HG03354 (cell line): Measurements from ENCODE around the gene PBX1.

Experiments used
- ATAC-seq: cut with Tn5 transposase; IDR thresholded peaks from one replicate; pipeline ENCODE4 v1.9.1; 2021; ENCODE audit warnings: mild to moderate bottlenecking; ENCODE audit not compliant: unreplicated experiment, poor library complexity, severe bottlenecking

Gene PBX1

DNA sequence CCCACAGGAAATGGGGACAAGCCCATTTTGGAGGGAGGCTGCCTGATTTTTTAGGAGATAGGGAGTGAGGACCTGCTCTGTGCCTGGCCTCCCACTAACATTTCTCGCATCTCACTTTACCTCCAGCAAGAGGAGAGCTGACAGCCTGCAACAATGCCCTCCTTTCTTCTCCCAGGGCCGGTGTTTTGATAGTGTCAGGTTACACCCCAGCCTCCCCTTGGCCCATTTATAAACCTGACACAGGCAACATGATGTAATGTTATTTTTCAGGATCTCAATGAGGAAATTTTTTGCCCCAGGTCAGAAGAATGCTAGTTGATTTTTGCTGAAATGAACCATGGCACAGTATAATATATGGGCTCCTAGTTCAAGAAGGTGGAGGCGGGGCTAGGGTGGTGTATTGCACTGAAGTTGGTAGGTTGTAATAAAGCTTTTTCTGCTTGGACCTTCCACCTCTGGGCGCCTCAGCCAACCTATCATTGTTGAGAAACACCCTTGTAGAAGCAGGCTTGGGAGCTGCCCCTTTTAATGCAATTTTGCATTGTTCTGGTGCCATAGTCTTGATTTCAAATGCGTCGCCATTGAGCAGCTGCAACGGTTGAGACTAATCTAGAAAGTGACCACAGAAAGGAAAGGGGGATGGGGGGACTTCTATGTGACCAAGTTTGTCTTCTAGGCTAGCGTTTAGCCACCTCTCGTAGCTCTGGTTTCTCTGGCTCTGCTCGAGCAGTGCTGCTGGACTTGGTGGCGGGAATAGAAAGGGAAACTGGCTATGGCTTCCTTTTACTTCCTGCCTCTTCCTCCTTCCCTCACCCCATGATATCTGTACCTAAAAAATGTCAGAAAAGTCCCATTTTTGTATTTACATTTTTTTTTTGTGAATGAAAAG is 53.0 kb downstream of the PBX1 start:
- no peak for ATAC-seq

DNA sequence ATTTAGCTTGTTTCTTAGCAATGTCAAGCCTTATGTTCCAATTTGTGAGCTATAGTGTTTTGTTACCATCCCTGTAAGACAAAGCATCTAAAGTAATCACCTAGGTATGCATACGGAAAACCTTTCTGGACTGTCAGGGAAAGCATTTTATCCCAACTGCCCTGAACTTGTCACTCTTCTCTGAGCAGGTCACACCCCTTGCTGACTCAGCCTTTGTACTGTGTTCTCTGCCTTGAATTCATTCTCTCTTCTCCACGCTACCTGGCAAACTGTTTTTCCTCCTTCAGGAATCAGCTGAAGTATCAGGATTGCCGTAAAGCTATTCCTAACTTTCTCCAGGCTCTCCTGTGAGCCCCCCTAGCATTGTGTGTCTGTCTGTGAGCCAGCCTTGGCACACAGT is 54.2 kb downstream of the PBX1 start:
- ATAC-seq = no peak

DNA sequence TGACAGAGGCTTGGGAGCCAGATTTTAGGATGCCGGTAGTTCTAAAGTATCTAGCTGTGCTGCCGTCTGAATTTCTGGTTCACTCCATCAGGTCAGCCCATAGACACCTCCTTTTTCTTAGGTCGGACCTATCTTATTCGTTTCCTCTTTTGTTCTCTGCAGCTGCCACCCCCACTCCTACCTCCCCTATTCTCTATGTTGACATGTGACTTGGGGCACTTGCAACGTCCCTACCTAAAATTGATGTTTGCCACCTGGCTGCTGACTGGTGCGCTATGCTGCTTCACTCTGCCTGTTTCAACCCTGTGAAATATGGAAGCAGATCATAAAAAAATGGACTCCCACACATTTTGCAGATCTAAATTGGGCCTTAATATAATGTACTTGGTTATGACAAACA is 55.3 kb downstream of the PBX1 start:
- no peak for ATAC-seq

DNA sequence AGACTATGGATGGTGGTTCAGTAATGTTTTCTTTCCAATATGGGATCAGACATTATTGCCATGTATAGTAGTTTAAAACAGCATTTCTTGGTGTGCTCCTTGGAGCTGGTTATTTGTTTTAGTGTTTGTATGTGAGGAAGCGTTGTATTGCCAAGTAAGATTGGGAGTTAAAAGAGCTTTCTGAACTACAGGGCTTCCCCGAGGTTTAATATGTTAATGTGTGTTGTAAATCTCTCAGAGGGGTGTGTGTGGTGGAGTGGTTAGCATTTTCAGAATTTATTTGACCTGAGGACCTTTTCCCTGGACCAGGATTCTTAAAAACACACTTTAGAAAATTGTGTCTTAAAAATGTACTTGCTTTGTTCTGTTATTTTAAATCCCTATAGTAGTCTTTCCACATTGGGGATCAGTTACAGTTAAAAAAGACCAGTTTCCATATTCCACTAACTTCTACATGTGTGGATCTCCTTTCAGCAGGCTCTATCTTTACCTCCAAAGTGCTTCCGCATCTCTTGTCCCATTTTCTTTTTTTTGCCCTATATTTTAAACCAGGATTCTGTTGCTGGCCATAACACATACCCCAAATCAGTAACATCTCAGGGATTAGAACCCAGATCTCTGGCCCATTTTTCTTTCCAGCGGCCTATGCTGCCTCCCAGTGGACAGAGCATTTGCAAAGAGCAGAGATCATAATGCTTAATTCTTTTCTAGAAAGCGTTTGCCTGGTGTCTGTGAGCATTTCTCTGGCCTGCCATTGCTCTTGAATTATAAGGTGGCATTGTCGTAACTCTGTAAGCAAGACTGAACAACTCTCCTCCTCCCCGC is 58.6 kb downstream of the PBX1 start:
- ATAC-seq = no peak

DNA sequence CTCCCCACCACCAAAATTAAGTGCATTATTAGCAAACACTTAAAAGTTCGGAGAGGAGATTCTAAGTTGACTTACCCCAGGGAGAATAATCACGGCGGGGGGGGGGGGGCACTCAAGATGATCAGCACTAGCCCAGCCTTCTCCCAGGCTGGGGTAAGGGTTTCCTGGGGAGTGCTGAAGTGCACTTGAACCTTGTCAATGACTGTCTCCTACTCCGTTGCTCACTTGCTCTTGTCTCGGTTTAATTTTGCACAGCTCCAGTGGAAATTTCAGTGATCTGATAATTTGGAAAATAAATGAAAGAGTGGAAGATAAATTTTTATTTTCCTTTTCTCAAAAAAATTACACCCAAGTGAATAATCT is 59.2 kb downstream of the PBX1 start:
- ATAC-seq = no peak

DNA sequence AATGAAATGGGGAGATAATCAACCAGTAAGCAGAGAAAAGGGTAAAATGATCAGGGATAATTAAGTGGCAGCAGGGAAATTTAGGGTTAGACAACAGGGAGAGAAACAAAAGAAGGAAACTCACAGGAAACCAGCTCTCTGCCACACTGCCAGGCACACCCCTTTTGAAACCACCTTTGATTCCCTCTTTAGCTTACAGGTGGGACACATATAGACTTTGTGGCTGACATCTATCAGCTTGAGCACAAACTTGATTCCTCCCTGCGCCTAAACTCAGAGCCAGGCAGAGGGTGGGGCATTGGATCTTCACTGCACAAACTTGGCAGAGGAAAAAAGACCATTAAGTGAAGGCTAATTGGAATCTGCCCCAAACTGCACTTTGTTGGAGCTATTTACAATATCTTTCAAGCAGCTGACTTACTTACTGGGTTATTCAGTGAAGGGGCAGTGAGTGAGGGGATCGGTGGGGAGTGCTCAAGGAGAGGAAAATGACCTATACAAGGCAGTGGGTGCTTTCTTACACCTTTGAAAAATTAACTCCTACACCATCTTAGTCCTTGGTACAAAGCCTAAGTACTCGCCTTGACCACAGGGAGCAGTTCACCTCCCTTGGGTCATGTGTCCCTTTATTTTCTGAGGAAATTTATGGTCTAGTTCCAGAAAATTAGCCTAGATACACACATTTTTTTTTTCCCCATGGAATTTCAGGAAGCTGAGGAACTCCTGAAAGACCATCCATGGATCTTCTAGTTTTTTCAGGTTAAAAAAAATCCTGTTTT is 60.2 kb downstream of the PBX1 start:
- no peak for ATAC-seq

DNA sequence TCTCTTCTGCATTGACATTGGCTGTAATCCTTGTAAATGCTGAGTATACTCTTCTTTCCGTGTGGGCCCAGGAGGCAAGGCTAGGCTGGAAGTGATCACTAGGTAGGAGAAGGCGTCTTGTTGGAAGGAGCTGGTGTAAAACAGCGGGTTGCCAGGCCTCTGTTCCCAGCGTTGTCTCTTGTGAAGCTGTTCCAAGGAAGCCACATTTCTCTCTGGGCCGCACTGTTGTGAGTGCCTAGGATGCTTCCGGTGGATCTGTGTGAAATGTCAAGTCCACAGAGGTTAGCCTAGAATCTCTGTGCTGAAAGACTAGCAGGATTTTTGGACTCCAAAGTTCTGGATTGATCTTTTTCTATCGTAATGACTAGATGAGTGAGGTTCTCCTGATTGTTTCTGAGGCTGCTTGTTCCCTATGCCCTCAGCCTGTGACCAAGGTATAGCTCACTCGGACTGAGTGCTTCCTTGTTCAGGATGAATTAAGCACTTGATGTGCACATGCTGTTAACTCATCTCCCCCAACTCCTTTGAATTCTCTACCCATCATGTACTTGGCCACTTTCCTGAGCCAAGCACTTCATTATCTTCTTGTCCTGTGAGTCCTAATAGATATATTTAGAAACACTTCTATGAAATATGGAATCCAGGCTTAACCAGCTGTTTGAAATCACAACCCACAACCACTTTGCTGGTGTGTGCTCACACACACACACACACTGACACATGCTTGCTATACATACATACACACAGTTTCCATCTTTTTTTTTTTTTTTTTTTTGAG is 63.3 kb downstream of the PBX1 start:
- no peak for ATAC-seq

DNA sequence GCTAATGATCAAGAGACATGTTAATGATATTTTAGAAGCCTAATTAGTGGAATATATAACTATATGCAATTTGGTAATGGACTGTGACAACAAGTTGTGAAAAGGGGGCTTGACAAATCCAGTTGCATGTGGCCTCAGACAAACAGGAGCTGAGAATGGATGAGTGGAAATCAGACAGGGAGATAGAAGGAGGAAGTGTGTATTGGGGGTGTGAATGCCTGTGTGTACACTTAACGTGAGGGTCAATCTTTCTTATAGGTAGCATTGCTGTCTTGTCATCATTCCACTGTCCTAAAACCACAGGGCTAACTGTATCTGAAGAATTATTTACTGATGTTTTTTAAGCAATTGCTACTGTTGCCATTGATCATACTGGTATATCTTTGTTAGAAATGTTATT is 64.8 kb downstream of the PBX1 start:
- ATAC-seq = no peak

DNA sequence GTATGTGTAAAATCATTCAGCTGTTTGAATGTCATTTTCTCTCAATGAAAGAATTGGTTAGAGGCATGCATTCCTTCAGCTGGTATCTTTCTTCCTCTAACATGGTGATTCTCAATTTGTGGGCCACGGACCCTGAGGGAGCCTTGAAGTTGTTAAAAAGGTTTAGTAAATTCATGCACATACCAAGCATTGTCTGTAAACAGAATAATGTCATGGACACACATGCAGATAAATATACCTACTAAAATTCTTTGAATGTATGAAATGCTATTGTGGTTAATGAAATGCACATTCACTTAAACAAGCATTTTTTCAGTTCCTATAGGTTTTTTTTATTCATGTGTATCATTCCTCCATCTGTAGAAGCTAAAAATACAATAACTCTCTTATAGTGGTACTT is 65.4 kb downstream of the PBX1 start:
- ATAC-seq = no peak

DNA sequence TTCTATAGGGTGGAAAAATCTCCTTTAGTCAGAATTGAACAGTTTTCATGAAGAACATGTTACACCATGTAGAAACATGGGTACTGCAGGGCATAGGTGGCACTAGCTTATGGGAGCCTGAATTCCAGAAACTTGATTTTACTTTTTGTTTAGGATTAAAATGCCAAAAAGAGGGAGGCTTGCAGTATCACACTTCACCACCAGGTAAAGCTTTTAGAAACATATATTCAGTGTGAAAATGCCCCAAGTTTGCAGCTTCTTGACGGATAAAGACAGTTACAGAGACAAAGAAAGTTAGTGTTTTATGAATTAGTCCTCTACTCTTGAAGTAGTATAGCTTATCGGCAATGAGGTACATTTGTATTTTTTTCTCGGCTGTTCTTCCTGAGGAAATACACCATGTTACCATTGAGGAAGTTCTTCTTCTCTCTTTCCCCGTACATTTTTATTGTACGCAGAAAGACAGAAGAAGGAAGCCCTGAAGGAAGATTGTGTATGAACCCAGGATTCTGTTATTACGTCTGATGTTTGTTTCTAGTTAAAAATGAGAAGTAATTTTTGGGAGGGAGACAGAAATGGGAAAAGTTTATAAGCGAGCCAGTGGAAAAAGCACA is 66.1 kb downstream of the PBX1 start:
- no peak for ATAC-seq

DNA sequence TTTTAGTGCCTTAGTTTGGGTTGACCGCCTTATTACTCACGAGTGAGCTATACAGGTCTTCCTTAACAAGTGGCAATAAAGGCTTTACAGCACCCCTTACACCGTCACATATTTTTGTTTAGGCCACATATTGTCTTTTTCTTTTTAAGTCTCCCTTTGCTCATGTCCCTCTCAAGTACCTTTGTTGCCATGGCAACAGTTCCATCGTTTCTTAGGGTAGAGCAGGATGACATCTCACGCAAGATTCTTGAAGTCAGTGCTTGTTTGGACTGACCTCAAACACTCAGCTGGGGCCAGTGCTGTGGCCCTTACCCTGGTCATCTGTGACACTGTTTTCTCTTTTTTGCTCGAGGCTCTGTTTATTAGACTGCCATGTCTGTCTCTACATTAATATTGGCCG is 69.8 kb downstream of the PBX1 start:
- no peak for ATAC-seq

DNA sequence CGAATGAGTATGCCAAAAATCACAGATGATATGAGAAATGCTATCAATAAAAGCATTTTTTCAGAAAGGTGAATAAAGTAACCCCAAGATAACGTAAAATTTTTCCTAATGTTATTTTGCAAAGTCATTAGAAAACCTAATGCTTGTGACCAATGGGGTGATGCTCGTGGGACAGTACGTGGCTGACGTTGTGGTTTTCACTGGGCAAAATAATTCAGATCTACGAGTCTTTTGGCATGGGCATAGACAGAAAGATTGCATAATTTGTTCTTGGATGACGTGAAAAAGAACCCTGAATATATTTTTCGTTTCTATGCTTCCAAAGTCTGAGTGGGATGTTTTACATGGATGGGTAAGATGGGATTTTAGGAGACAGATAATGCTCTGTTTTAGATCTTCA is 71.0 kb downstream of the PBX1 start:
- no peak for ATAC-seq

DNA sequence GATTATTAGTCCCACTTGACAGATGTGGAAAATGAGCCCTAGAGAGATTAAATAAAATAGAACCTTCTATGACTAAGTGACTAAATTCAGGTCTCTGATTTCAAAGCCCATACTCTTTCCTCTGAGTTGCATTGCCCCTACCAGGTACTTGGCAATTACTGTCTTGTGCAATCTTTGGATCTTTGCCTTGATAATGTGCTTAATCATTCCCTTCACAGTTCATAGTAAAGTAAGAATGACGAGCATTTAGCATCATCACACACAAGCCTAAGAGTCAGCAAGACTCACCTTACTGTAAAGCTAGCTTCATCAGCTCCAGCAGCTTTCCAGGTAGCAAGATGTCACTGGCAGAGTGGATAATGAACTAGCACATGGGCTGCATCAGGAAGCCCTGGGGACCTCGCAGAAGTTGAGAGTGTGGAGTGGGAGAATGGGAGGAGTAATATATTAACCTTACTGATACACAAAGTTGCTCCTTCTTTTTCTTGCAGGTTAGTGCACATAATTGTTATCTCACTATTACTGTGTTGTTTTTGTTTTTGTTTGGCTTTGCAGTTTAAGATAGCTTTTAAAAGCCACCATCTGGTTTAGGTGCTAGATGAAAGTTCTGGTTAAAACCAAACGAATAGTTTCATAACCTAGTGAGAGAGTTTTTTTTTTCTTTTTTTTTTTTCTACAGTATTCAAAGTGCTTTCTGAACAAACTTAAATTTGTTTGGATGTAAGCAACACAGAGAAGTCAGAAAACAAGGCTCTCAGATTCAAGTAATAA is 71.8 kb downstream of the PBX1 start:
- no peak for ATAC-seq

DNA sequence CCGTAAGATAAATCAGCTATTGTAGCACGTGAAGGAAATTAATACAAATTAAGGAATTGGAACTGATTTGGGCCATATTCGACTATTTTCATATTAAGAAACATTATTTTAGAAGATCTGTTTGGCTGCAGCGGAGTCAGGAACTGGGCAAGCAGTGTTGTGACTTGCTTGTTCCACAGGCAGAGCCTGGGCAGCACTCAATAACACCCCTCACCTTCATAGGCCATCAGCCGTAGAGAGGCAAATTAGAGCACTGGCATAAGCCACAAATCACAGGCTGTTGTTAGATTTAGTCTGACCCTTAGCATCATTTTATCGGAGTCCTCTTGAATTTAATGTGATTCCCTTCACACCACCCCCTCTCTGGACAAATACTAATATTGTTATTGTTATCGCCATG is 72.8 kb downstream of the PBX1 start:
- ATAC-seq = no peak

DNA sequence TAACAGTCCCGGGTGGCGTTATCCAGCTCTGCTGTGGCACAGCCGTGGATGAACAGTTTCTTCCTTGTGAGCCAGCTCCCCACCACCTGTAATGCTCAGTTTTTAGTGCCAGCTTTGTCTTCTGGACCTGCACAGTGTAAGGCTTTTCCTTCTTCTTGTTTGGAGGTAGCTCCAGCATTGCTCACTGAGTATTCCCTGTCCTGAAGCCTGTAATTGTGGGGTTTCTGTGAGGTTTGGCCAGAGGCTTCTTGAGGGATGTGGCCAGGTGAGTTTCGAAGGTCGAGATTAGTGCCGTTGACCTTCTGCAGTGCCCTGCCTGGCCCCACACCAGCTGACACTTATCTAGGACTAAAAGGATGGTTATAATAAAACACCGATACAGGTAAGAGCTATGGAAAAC is 75.0 kb downstream of the PBX1 start:
- ATAC-seq = no peak

DNA sequence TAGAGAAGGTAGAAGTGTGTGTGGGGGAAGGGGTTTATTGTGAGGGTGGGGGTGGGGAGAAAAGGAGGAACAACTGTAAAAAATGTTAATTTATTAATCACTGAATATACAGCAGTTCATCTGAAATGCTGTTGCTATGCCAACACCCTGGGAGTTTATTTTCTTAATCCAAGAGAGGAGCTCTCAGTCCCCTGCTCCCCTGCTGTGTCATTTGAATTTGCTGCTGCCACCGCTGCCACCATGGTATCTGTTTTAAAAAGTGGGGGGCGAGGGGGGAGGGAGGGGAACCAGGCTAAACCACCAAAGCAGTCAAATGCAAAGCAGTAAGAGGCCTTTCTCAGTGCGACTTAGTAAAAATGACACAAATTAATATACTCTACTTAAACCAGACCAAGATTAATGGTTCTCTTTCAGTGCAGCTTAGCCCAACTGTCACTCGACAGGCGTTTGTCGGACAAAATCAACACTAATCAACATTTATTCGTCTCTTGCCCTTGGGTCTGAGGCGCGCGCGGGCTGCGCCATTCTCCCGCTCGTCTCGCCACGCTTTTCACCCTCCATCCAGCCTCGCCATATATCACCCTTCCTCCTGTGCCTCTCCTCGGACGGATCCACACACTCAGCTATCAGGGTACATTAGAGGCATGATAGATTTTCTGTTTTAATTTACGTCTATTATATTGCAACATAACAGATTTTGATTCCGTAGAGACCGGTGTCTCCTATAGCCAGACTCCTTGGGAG is 76.2 kb downstream of the PBX1 start:
- no peak for ATAC-seq

DNA sequence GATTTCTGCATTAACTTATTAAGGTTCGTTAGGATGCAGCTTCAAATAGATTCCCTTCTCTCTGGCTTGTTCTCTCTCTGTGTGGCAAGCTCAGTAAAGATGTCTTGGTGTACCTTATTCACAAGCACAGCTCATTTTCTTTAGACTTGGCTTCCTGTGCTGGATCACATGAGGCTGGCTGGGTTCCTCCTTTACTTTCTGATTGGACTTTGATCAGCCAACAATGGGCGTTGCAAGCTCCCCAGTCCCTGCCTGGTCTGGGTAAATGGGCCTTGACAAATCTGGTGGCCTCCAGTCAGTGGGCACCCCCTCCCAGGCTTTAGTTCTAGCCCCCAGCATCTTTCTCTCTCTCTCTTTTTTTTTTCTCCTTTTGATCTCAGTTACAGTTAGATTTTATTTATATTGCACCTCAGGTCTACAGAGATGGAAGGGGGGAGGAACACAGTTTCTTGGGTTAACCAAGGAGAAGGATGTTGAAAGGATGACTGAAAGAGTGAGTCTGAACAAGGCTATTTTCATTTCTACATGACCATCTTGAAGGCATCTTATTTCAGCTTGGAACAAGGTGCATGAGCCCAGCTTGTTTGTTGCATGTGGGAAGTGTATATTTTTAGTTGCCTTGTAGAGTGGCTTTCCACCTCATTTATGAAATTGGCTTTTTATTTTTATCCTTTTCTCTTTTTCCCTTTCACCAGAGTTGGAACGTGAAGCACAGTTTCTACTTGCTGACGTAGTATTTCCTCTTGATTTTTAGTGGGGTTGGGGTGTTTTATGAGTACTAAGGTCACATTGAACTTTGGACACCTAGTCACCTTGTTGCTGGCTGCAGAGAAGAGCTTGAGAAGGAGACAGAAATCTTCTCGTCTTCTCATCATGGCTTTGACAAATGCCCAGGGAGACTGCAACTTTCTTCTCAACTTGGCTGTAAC is 77.1 kb downstream of the PBX1 start:
- no peak for ATAC-seq
